Measurements from ENCODE around the gene AGMAT.

AGMAT gene

GRCh38 chr1:15558516-15558915 is 26.3 kb downstream of the AGMAT start:
- DNase-seq, result no peak

- DNase-seq, result no peak
Observed at GRCh38 chr1:15557594-15557993, 27.3 kb downstream of the AGMAT start.

- no peak for DNase-seq
Observed at GRCh38 chr1:15557008-15557407, 27.8 kb downstream of the AGMAT start.

DNA sequence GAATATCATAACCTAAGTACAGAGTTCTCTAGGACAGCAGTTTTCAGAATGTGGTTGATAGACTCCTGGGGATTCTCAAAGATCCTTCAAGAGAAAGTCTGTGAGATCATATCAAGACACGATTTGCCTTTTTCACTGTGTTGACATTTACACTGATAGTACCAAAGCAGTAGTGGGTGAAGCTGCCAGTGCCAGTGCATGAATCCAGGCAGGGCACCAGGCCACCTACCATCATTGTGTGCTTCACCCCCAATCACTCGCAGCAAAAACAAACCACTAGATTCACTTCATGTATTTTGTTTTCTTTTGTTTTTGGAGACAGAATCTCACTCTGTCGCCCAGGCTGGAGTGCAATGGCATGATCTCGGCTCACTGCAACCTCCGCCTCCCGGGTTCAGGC is 34.3 kb downstream of the AGMAT start:
- no peak for DNase-seq

- DNase-seq, result no peak
Observed at GRCh38 chr1:15546641-15547040, 38.2 kb downstream of the AGMAT start.

- DNase-seq, result peak; percentile 61
Observed at GRCh38 chr1:15543589-15544568, 41.0 kb downstream of the AGMAT start.

- no peak for DNase-seq
Observed at GRCh38 chr1:15543251-15543588, 41.6 kb downstream of the AGMAT start.

DNA sequence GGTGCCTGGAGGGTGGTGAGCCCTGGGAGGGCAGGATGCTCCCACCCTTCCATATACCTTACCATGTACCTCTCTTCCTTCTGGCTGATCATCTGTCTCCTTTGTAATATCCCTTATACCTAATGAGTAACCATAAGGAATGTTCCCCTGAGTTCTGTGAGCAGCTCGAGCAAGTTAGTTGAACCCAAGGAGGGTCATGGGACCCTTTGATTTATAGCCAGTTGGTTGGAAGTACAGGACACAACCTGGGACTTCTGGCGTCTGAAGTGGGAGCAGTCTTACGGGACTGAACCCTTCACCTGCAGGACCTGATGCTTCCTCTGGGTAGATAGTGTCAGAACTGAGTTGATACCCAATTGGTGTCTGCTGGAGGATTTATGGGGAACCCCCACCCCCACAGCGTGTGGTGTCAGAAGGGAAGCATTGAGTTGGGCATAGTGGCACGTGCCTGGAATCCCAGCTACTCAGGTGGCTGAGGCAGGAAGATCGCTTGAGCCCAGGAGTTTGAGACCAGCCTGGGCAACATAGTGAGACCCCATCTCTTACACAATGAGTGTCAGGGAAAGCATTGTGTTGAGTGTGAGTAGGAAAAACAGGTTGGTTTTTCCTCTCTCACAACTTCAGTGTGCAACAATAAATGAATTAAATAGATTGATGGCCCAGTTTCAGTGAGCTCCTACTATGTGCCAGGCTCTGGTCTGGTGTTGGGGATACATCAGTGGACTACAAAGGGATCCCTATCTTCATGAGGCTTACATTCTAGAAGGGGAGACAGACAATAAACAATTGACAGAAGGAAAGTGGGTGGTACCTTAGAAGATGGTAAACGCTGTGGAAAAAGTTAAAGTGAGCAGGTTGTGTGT is 42.2 kb downstream of the AGMAT start:
- no peak for DNase-seq

- no peak for DNase-seq
Observed at GRCh38 chr1:15541231-15541792, 43.5 kb downstream of the AGMAT start.

DNA sequence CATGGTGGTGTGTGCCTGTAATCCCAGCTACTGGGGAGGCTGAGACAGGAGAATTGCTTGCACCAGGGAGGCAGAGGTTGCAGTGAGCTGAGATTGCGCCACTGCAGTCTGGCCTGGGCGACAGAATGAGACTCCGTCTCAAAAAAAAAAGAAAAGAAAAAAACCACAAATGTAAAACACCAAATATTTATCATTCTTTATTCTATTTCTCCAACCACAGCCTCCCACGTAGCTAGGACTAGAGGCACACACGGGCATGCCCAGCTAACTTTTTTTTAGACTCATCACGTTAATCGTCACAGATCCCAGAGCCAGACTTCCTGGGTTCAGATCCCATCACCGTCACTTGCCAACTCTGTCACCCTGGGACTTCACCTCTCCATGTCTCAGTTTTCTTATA is 44.7 kb downstream of the AGMAT start:
- peak; percentile 43 for DNase-seq

DNA sequence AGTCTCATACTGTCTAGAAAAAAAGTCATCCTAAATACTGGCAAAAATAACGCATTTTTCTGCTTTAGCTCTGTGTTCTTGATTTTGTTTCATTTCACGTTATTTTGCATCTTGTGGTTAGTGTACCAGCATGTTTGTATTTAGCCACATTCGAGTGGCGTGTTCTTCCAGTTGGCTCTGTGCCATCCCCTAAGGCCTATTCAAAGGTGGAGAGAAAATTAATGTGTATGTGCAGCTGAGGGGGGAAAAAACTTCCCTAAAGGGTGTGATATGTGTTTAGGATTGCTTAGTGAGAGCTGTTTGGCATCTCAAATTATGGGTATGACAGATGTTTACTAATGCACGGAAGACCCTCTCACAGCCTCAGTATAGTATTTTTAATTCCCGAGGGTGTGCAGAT is 46.1 kb downstream of the AGMAT start:
- DNase-seq, result no peak

DNA sequence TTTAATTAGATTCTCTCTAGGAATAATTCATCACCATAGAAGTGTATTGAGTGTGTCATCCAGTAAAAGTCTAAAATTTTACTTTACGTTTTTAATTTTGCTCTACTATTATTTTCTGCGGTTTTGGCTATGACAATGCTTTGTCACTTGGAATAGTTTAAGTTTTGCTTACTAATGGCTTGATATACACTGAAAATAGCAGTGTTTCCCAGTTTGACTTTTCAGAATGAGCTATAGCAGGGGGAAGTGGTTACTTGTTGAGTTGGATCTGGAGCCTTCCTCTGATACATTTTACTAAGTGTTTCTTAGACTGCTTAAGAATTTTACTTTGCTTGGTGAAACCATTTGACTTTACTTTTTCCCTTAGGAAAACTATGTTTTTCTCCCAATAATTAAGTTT is 53.2 kb downstream of the AGMAT start:
- no peak for DNase-seq

DNA sequence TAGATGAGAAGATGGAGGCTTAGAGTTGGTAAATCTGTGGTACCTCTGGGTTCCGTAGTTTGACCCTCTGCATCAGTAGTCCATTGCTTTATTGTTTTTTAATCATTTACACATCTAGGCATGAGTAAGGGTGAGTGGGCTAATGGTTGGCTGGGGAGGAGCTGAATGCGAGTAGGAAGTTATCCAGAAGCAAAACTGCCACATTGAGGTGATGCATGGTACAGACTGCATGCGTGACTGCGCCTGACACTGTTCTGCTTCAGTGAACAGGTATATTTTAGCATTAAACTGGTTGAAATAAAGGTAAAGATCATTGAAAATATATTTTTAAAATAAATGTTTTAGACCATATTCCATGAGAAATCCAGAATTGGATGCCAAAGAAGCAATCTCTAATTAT is 53.8 kb downstream of the AGMAT start:
- no peak for DNase-seq

- DNase-seq, result peak; percentile 100
Observed at GRCh38 chr1:15526490-15527339, 58.1 kb downstream of the AGMAT start, which contains the start of gene DNAJC16. DNAJC16 (plus strand) TSS chr1:15526848; CDS start chr1:15529106, 2,258 bp downstream.

DNA sequence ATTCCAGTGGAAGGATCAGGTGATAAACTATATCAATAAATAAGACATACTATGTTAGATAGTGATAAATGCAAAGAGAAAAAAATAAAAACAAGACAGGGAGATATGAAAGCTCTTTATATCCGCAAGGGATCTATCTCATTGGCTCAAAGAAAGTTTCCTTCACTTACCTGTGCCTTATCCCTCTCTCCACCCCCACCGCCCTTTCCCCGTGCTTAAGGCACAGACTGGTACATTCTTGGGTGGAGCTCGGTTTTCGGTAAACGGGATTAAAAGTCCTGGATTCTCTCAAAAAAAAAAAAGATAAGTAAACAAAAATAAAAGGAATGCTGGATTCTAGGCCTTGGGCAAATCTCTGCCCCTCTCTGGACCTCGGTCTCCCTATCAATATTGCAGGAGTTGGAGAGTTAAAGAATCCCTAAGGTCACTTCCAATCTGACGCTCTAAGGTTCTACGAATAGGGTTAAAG is 58.8 kb downstream of the AGMAT start:
- DNase-seq, result no peak

DNA sequence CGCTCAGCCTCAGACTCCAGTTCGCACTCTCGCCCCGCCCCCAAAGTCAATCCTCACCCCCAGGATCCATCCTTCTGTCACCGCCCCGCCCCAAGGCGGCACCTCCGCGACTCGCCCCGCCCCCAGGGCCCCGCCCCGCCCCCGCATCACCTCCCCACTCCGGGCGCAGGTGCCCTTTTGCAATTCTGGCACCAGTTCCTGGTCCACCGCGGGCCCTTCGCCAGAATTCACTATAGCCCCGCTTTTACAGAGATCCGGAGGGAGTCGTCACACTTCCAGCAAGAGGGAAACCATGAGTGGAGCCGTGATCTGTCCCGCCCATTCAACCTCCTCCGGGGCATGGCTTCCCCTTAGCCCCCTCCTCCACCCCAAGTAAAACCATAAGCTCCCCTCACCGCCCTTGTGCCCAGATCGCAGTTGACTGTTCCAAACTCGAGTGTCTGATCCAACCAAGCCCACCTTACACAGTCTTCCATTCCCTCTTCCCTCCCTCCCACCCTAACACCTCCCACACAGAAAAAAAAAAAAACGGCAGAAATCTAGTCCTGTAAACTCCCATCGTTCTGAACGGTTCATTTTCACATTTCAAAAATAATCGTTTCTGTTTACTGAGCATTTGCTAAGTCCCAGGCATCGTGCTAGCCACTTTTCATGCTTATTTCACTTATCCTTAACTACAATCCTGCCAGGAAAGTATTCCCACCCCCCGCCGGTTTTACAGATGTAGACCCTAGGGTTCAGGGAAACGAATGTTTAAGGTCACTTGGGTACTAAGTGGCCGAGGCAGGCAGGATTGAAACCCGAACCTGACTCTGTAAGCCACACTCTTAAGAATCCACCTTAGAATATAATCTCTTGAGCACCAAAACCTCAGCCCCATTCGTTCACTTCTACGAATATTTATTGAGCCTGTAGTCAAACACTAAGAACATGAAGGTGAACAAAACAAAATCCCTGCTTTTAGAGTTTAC is 59.5 kb downstream of the AGMAT start:
- no peak for DNase-seq

GRCh38 chr1:15524283-15525049 is 60.4 kb downstream of the AGMAT start:
- peak; percentile 99 for DNase-seq

DNA sequence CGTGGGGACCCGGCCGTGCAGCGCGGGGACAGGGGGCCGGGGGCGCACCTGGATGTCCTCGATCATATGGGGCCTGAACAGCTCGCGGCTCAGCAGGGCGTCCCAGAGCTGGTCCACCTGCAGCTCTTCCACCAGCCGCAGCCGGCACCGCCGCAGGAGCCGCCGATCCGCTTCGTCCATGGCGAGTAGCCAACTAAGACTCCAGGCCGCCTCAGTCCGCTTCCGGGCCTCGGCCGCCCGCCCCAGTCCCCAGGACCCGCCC is 60.9 kb downstream of the AGMAT start, which contains the start of gene CASP9:
Gene CASP9, minus strand, starts transcription at position 195 of the 262 bp plus-strand sequence. Its CDS starts 15 bp downstream, at position 180.
- no peak for DNase-seq

GRCh38 chr1:15523104-15524020 is 61.5 kb downstream of the AGMAT start:
- no peak for DNase-seq

Data from fibroblast of upper back skin (primary cell).